A549 treated with GW870086 at 1 μM for 4 hours (cell line): ENCODE measurements around the gene PRDM8. TPM values are rescaled to one million over a fixed set of nuclear protein-coding genes. Genes with fewer than 3 reads are reported as not detected.

ENCODE experiments used
- total RNA-seq: library from RNA; stranded (reverse); fragments of 200-300 nt; extraction: Qiagen RNA extraction; gene quantifications from 5 replicates; pipeline ENCODE4 v1.2.3, GENCODE V29; 2022; ENCODE audit warnings: low read depth

The PRDM8 gene
- total RNA-seq, result 0.17 to 0.27 TPM (median 0.21 TPM) in 5 replicates

GRCh38 chr4:80196922-80197573 is at the start of gene PRDM8:
Gene PRDM8 (plus strand): TSS chr4:80197503. CDS start chr4:80200081, 2,578 bp downstream.

Other genes with a start within 250 kb of the PRDM8 start
- 2.8 to 4.7 TPM (median 3.7 TPM) in 5 replicates for gene ANTXR2, start 124.3 kb upstream of the PRDM8 start, total RNA-seq
- 0.15 to 0.38 TPM (median 0.34 TPM) in 5 replicates for gene FGF5, start 69.2 kb downstream of the PRDM8 start, total RNA-seq
- not detected in 5 replicates for gene CFAP299, start 138.2 kb downstream of the PRDM8 start, total RNA-seq